Stimulated activated CD4-positive, alpha-beta T cell treated with anti-CD3 and anti-CD28 coated beads, Interleukin-1b, Interleukin-23, amount 100 ng/mL, for 48 hours (primary cell): ENCODE data around the gene SPC25.
"Not testable (repeated sequence)": the region's sequence is repeated elsewhere in the genome, so short reads cannot be mapped to it uniquely, and the experiment has no call there.

Source experiments
- DNase-seq: peaks from one replicate; pipeline ENCODE4 v3.0.0-alpha.2; 2020

The SPC25 gene

GRCh38 chr2:168890006-168890782 is at the start of gene SPC25:
SPC25 (minus strand) TSS chr2:168890430; CDS start chr2:168889519, 911 bp downstream.
- DNase-seq, result peak; percentile 90

- no peak for DNase-seq
Observed at GRCh38 chr2:168939918-168940317, 49.7 kb upstream of the SPC25 start.

- DNase-seq, result no peak
Observed at GRCh38 chr2:168939061-168939460, 48.8 kb upstream of the SPC25 start.

- DNase-seq, result no peak
Observed at GRCh38 chr2:168935810-168936581, 45.8 kb upstream of the SPC25 start.

GRCh38 chr2:168934826-168935225 is 44.6 kb upstream of the SPC25 start:
- no peak for DNase-seq

- not testable (repeated sequence) for DNase-seq
Observed at GRCh38 chr2:168932174-168932573, 41.9 kb upstream of the SPC25 start.

- no peak for DNase-seq
Observed at GRCh38 chr2:168930242-168930641, 40.0 kb upstream of the SPC25 start.

GRCh38 chr2:168929031-168929430 is 38.8 kb upstream of the SPC25 start:
- DNase-seq, result no peak

- no peak for DNase-seq
Observed at GRCh38 chr2:168928113-168928831, 38.0 kb upstream of the SPC25 start.

- no peak for DNase-seq
Observed at GRCh38 chr2:168926621-168927386, 36.6 kb upstream of the SPC25 start.

- no peak for DNase-seq
Observed at GRCh38 chr2:168920504-168921157, 30.4 kb upstream of the SPC25 start.

- no peak for DNase-seq
Observed at GRCh38 chr2:168916331-168916675, 26.1 kb upstream of the SPC25 start.

- DNase-seq, result no peak
Observed at GRCh38 chr2:168915441-168916330, 25.5 kb upstream of the SPC25 start.

GRCh38 chr2:168913495-168913894 is 23.3 kb upstream of the SPC25 start:
- DNase-seq, result no peak

- no peak for DNase-seq
Observed at GRCh38 chr2:168912901-168913369, 22.7 kb upstream of the SPC25 start.

GRCh38 chr2:168912466-168912865 is 22.2 kb upstream of the SPC25 start:
- DNase-seq, result no peak

- DNase-seq, result no peak
Observed at GRCh38 chr2:168910330-168910729, 20.1 kb upstream of the SPC25 start.

- DNase-seq, result no peak
Observed at GRCh38 chr2:168907940-168908662, 17.9 kb upstream of the SPC25 start.

- no peak for DNase-seq
Observed at GRCh38 chr2:168904358-168904757, 14.1 kb upstream of the SPC25 start.

- no peak for DNase-seq
Observed at GRCh38 chr2:168903888-168904287, 13.7 kb upstream of the SPC25 start.
